H1 (cell line): ENCODE measurements around the gene DNMT3L. TPM values are rescaled to one million over a fixed set of nuclear protein-coding genes. Genes with fewer than 3 reads are reported as not detected.

ENCODE experiments used
- EP300 ChIP-seq, 2 experiments: IDR thresholded peaks; 1 replicate in 1 of 2; 2 replicates in 1 of 2; pipeline ENCODE4 v1.6.1; 2011 to 2012; ENCODE audit warnings: low read depth in 2 of 2, low read length in 2 of 2, mild to moderate bottlenecking in 2 of 2, borderline replicate concordance in 1 of 2, inconsistent platforms in 1 of 2, moderate library complexity in 1 of 2
- NANOG ChIP-seq: IDR thresholded peaks from 2 replicates; pipeline ENCODE4 v1.6.1; 2011; ENCODE audit warnings: low read length, low read depth, mild to moderate bottlenecking, inconsistent platforms; ENCODE audit not compliant: insufficient read depth, poor library complexity, severe bottlenecking
- SRF ChIP-seq: IDR thresholded peaks from 2 replicates; pipeline ENCODE4 v1.6.1; 2011; ENCODE audit warnings: mild to moderate bottlenecking, low read depth, low read length, moderate library complexity
- polyA plus RNA-seq, 7 experiments: library from polyadenylated mRNA; depleted of rRNA in 3 of 7; stranded (reverse) in 5 of 7; unstranded in 2 of 7; fragments of >200 nt in 5 of 7; fragments of 200-250 nt in 2 of 7; gene quantifications; 1 replicate in 5 of 7; 2 replicates in 1 of 7; 4 replicates in 1 of 7; pipeline versions ENCODE4 v1.2.1 to v1.2.3, GENCODE V29; 2011 to 2013; ENCODE audit warnings: missing spikeins in 2 of 7, mixed read lengths in 2 of 7
- total RNA-seq: library from RNA; stranded (reverse); fragmentation: NEBNext Ultra II Directional; extraction: Animal tissue kit (Norgen Biotek cat#: 25700); gene quantifications from 2 replicates; pipeline ENCODE4 v1.2.1, GENCODE V29; 2021
- TF ChIP-seq, protein P1 (sequence below): IDR thresholded peaks from 2 replicates; pipeline ENCODE4 v1.6.1; 2012; ENCODE audit warnings: inconsistent platforms

The DNMT3L gene
- total and polyA plus RNA-seq, 2 of the 8 experiments (the other 6 are each of a cell fraction or from before 2014, with no cell fraction given), result 0.06 TPM; not detected in 1

- TF ChIP-seq EP300 (IDR thresholded peaks at IDR 0.05; ENCODE audit: borderline replicate concordance in 1 of 2, low read depth in 2 of 2, low read length in 2 of 2), result no peak
- TF ChIP-seq NANOG, result no peak
- TF ChIP-seq, protein P1, sequence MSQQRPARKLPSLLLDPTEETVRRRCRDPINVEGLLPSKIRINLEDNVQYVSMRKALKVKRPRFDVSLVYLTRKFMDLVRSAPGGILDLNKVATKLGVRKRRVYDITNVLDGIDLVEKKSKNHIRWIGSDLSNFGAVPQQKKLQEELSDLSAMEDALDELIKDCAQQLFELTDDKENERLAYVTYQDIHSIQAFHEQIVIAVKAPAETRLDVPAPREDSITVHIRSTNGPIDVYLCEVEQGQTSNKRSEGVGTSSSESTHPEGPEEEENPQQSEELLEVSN, result no peak
- TF ChIP-seq SRF, result no peak
Observed at GRCh38 chr21:44296103-44296519, 34.4 kb upstream of the DNMT3L start (continued).
